Endothelial cell (in vitro differentiated cells): ENCODE measurements around the gene NLGN1. TPM values are rescaled to one million over a fixed set of nuclear protein-coding genes. Genes with fewer than 3 reads are reported as not detected.

Experiments
- DNase-seq: peaks from one replicate; pipeline ENCODE4 v3.0.0; 2021; ENCODE audit warnings: low spot score
- H3K27ac Mint-ChIP-seq: one replicate; pipeline ENCODE4 v1.8.0; 2021; ENCODE audit warnings: mixed read lengths, inconsistent platforms; ENCODE audit not compliant: unreplicated experiment
- H3K27me3 Mint-ChIP-seq: one replicate; pipeline ENCODE4 v1.8.0; 2021; ENCODE audit warnings: mild to moderate bottlenecking, moderate library complexity, mixed read lengths, inconsistent platforms; ENCODE audit not compliant: unreplicated experiment
- H3K36me3 Mint-ChIP-seq: one replicate; pipeline ENCODE4 v1.8.0; 2021; ENCODE audit warnings: mild to moderate bottlenecking, low read depth, mixed read lengths, inconsistent platforms; ENCODE audit not compliant: unreplicated experiment
- H3K4me1 Mint-ChIP-seq: one replicate; pipeline ENCODE4 v1.8.0; 2021; ENCODE audit warnings: mild to moderate bottlenecking, mixed read lengths, inconsistent platforms; ENCODE audit not compliant: unreplicated experiment
- H3K4me3 Mint-ChIP-seq: one replicate; pipeline ENCODE4 v1.8.0; 2021; ENCODE audit warnings: mild to moderate bottlenecking, mixed read lengths, inconsistent platforms; ENCODE audit not compliant: unreplicated experiment
- H3K9me3 Mint-ChIP-seq: one replicate; pipeline ENCODE4 v1.8.0; 2021; ENCODE audit warnings: mixed read lengths, inconsistent platforms; ENCODE audit not compliant: unreplicated experiment
- CTCF ChIP-seq: fragments of 200-600 bp; sonication (generic); IDR thresholded peaks from one replicate; pipeline ENCODE4 v1.5.0; 2021; ENCODE audit warnings: antibody characterized with exemption; ENCODE audit not compliant: unreplicated experiment
- total RNA-seq: library from RNA; stranded (reverse); fragmentation: NEBNext Ultra II Directional; extraction: Animal tissue kit (Norgen Biotek cat#: 25700); gene quantifications from one replicate; pipeline ENCODE4 v1.2.1, GENCODE V29; 2021; ENCODE audit not compliant: unreplicated experiment

Gene NLGN1
- total RNA-seq, 1 donor from 2014 or later, result 27.6 TPM

GRCh38 chr3:173977747-173978146 is 580.2 kb downstream of the NLGN1 start:
- H3K27me3 Mint-ChIP-seq, result no peaks in the 10 kb centered on the region
- peaks cover 3% of the 10 kb centered on the region for H3K4me1 Mint-ChIP-seq
- H3K4me3 Mint-ChIP-seq, result no peak overlapping the region
- no peak overlapping the region for H3K27ac Mint-ChIP-seq
- TF ChIP-seq CTCF, result no peak
- H3K9me3 Mint-ChIP-seq, result no peaks in the 10 kb centered on the region
- H3K36me3 Mint-ChIP-seq, result no peaks in the 10 kb centered on the region
- DNase-seq, result no peak

- no peak for DNase-seq
- H3K9me3 Mint-ChIP-seq, result no peaks in the 10 kb centered on the region
- no peak for TF ChIP-seq CTCF
- H3K36me3 Mint-ChIP-seq, result no peaks in the 10 kb centered on the region
- no peaks in the 10 kb centered on the region for H3K4me1 Mint-ChIP-seq
- no peak overlapping the region for H3K4me3 Mint-ChIP-seq
- no peaks in the 10 kb centered on the region for H3K27me3 Mint-ChIP-seq
- no peak overlapping the region for H3K27ac Mint-ChIP-seq
Observed at GRCh38 chr3:173983343-173983742, 585.8 kb downstream of the NLGN1 start.

- no peaks in the 10 kb centered on the region for H3K4me1 Mint-ChIP-seq
- no peak overlapping the region for H3K27ac Mint-ChIP-seq
- DNase-seq, result no peak
- TF ChIP-seq CTCF, result no peak
- H3K36me3 Mint-ChIP-seq, result no peaks in the 10 kb centered on the region
- no peaks in the 10 kb centered on the region for H3K9me3 Mint-ChIP-seq
- no peaks in the 10 kb centered on the region for H3K27me3 Mint-ChIP-seq
- H3K4me3 Mint-ChIP-seq, result no peak overlapping the region
Observed at GRCh38 chr3:173986861-173987410, 589.4 kb downstream of the NLGN1 start.

GRCh38 chr3:173988909-173989308 is 591.4 kb downstream of the NLGN1 start:
- H3K4me1 Mint-ChIP-seq, result no peaks in the 10 kb centered on the region
- H3K27me3 Mint-ChIP-seq, result no peaks in the 10 kb centered on the region
- TF ChIP-seq CTCF, result no peak
- no peaks in the 10 kb centered on the region for H3K36me3 Mint-ChIP-seq
- H3K27ac Mint-ChIP-seq, result no peak overlapping the region
- H3K4me3 Mint-ChIP-seq, result no peak overlapping the region
- DNase-seq, result no peak
- no peaks in the 10 kb centered on the region for H3K9me3 Mint-ChIP-seq

GRCh38 chr3:173992416-173992815 is 594.9 kb downstream of the NLGN1 start:
- Mint-ChIP-seq H3K4me1 (no peaks in the 10 kb centered on the region), H3K36me3 (no peaks in the 10 kb centered on the region), H3K4me3 (no peak overlapping the region), H3K27me3 (no peaks in the 10 kb centered on the region), H3K9me3 (no peaks in the 10 kb centered on the region), H3K27ac (no peak overlapping the region)
- no peak for DNase-seq
- no peak for TF ChIP-seq CTCF
